ENCODE data around the gene DCAKD. TPM values are rescaled to one million over a fixed set of nuclear protein-coding genes. Genes with fewer than 3 reads are reported as not detected.

DCAKD gene
- total RNA-seq: 10 to 100 TPM; 29.3 to 46.0 TPM

GRCh38 chr17:45051060-45051719 lies at the start of gene DCAKD:
DCAKD (minus strand) TSS chr17:45051632; CDS start chr17:45034885, 16,747 bp downstream.

GRCh38 chr17:45060797-45061605 lies 9.6 kb upstream of the DCAKD start, which contains the start of gene NMT1:
NMT1 (plus strand) TSS chr17:45061317; CDS start chr17:45061330, 13 bp downstream.

Small RNA genes lying within 50 kb of the gene (small RNA-seq; reads per million reads assigned to genes)
- gene AC015936.2 (0 reads per million in 2 donors), gene RF00019 (0 reads per million in 2 donors)

Other genes starting within 250 kb of the DCAKD start
- 10 to 100 TPM; 10.3 to 24.3 TPM for gene GJC1, start 221.3 kb downstream of the DCAKD start, total RNA-seq
- gene HIGD1B, start 203.7 kb downstream of the DCAKD start, total RNA-seq: not detected
- gene EFTUD2, start 152.2 kb downstream of the DCAKD start, total RNA-seq: 100 to 1,000 TPM in 1 of 2 donors, 10 to 100 TPM in 1; 93.9 to 131 TPM
- gene GFAP, start 136.1 kb downstream of the DCAKD start, total RNA-seq: not detected
- 10 to 100 TPM in 1 of 2 donors, 1 to 10 TPM in 1; 3.8 to 13.3 TPM for gene KIF18B, start 103.9 kb downstream of the DCAKD start, total RNA-seq
- gene C1QL1, start 83.3 kb downstream of the DCAKD start, total RNA-seq: under 1 TPM; under 0.01 to 0.33 TPM
- gene NMT1, start 9.7 kb upstream of the DCAKD start, total RNA-seq: 100 to 1,000 TPM in 1 of 2 donors, 10 to 100 TPM in 1; 80.9 to 100 TPM
- 10 to 100 TPM; 15.8 to 27.6 TPM for gene PLCD3, start 80.9 kb upstream of the DCAKD start, total RNA-seq
- 10 to 100 TPM in 1 of 2 donors, 1 to 10 TPM in 1; 5.0 to 11.4 TPM for gene ACBD4, start 84.1 kb upstream of the DCAKD start, total RNA-seq
- 10 to 100 TPM; 12.0 to 14.0 TPM for gene HEXIM1, start 96.8 kb upstream of the DCAKD start, total RNA-seq
- 10 to 100 TPM; 11.7 to 13.4 TPM for gene HEXIM2, start 110.2 kb upstream of the DCAKD start, total RNA-seq
- 1 to 10 TPM; 5.2 to 6.7 TPM for gene FMNL1, start 170.3 kb upstream of the DCAKD start, total RNA-seq
- not detected for gene SPATA32, start 210.5 kb upstream of the DCAKD start, total RNA-seq

Data from melanocyte of skin (primary cell).